Kidney capillary endothelial cell (primary cell): ENCODE measurements around the gene EEPD1.

Experiments
- DNase-seq: peaks from one replicate; pipeline ENCODE4 v3.0.0-alpha.2; 2018; ENCODE audit warnings: low spot score

The EEPD1 gene

GRCh38 chr7:36261019-36261754, 108.1 kb downstream of the EEPD1 start:
- DNase-seq, result no peak

DNA sequence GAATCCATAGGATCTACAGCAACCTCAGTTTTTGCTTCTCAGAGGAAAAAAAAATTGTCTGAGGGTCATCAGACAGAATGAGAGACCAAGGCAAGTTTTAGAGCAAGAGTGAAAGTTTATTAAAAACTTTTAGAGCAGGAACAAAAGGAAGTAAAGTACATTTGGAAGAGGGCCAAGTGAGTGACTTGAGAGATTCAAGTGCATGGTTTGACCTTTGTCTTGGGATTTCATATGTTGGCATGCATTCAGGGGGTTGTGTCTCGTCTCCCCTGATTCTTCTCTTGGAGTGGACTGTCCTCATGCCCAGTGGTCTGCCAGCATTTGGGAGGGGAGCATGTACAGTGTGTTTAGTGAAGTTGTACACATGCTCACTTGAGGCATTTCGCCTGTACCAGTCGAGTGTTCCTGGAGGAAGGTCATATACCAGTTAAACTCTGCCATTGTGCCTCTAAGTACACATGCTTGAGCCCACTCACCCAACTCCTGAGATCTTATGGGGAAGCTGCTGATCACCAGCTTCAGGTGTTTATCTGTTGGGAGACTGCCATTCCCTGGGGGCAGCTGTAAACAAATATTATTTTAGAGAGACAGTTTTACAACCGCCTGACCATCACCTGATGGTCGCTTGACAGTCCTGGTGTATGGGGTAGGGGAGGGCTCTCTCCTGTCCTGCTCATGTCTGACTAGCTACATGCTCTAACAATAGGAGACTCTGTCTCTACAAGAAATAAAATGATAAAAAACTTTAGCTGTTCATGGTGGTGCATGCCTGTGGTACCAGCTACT, 109.4 kb downstream of the EEPD1 start:
- DNase-seq, result no peak

DNA sequence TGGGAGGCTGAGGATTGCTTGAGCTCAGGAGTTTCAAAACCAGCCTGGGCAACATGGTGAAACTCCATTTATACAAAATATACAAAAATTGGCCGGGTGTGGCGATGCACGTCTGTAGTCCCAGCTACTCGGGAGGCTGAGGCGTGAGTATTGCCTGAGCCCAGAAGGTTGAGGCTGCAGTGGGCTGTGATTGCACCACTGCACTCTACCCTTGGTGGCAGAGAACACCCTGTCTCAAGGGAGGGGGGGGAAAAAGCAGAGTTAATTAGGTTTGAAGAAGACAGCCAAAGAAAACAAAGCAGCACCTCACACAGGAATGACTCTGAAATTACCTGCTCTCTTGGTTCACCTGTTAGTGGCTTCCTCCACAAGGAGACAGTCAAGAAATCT, 110.0 kb downstream of the EEPD1 start:
- no peak for DNase-seq

DNA sequence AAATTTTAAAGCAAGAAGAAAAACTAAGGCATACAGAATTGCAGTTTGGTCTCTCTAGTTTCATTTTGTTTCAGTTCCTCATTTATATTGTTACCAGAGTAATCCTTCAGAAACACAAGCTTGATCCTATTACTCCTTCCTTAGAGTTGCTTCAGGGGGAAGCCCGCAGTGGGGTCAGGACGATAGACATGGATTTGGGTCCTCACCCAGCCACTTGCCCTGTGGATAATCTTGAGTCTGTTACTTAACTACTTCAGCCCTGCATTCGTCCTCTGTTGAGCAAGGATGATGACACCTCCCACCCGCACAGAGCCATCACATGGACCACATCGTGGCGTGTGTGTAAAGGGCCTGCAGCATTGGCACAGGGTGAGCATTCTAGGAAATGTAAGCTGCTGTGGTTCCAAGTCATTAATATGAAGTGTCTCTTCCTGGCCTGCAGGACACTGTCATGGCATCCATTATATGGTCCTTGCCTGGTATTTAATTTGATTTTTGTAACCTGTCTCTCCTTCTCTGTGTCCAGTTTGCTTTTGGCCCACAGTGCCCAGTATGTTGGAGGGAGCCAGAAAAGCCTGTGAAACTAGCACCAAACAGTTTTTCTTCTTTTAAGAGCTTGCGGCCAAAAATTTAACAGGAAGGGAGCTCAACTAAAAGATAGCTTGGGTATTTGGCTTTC, 111.2 kb downstream of the EEPD1 start:
- DNase-seq, result no peak

GRCh38 chr7:36264913-36265516, 112.0 kb downstream of the EEPD1 start:
- DNase-seq, result no peak

DNA sequence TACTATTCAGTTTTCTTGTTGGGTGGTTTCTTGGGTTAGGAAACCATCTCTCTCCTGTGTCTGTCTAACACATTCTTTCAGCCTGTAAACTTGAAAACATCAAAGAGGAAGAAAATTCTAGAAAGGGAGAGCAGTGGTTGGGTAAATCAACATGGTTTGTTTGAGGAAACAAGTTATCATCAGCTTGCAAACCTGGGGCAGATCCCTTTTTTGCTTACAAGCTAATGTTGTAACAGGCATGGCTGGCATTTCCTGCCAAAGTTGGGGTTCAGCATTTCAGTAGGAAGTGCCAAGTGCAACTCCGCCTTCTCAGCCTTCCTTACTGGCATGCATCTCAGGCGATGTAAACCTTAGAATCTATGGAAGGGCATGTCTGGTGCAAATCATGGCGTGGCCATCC, 112.6 kb downstream of the EEPD1 start:
- DNase-seq, result no peak

- no peak for DNase-seq
Measured at GRCh38 chr7:36266190-36266589, 113.1 kb downstream of the EEPD1 start.

- DNase-seq, result no peak
Measured at GRCh38 chr7:36266683-36267082, 113.6 kb downstream of the EEPD1 start.

DNA sequence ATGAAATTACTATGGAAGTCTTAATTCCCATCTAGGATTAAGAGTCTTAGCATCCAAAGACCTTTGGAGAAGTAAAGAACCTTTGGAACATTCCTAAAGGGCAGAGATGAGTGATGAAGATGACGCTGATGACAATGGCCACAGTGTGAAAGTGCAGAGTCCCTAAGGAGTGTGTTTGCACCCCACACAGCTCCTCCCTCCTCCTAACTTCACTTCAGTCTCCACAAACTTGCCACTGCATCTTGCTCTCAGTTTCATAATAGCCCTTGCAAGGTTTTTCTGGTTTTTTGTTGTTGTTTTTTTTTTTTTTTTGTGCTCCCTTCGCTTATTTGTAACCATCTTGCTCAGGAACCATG, 119.1 kb downstream of the EEPD1 start:
- no peak for DNase-seq

- DNase-seq, result no peak
Measured at GRCh38 chr7:36272567-36273269, 119.7 kb downstream of the EEPD1 start.

- no peak for DNase-seq
Measured at GRCh38 chr7:36273836-36274235, 120.8 kb downstream of the EEPD1 start.

DNA sequence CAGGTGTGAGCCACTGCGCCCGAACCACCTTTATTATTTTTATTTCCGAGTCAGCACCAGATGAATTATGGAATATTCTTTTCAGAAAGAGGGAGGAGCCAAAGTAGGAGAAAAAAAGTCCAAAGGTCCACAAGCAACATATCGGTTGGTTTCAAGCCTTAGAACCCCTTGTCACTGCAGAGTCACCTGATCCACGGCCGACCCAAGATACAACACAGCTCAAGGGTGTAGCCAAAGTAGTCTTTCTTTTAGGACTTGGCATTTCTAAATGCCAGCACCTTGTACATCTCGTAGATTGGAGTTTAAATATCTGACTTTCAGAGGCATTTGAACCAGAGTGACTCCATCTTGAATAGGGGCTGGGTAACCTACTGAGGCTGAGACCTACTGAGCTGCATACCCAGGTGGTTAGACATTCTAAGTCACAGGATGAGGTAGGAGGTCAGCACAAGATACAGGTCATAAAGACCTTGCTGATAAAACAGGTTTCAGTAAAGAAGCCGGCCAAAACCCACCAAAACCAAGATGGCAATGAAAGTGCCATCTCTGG, 122.8 kb downstream of the EEPD1 start:
- no peak for DNase-seq

DNA sequence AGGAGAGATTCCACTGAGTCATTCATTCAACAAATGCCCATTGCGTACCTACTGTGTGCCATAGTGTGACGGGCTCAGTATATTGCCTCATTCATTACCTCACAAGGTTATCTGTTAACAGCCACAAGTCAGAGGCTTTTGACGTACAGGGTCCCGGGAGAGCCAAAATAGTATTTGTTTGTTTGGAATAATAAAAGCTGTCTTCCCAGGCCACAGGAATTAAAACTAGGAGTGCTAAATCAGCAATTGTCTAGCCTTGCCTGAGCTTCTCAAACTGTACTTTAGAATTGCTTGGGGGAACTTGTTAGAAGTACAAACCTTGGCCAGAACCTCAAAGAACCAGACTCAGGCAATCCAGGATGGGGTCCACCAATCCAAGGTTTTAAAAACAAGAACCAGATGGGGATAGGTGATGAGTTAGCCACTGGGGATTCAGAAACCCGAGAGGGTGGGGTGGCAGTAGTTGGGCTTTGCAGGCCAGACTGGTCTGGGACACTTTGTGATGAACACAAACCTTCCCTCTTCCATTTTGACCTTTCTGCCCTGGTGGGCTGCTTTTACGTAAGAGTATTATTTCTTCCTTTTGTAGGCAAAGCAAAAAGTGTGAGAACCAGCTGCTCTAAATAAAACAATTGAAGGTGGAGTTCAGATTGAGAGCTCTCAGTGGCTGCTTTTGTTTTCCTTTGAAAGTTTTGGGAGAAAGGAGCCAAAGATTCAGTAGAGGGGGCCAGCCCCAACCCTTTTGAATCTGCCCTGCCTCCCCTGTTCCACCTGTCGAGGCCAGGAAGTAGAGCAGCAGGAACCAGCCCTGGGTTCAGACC, 123.6 kb downstream of the EEPD1 start:
- no peak for DNase-seq

- no peak for DNase-seq
Measured at GRCh38 chr7:36277249-36277542, 124.1 kb downstream of the EEPD1 start.

GRCh38 chr7:36278069-36278619, 125.1 kb downstream of the EEPD1 start:
- no peak for DNase-seq

GRCh38 chr7:36278620-36279172, 125.6 kb downstream of the EEPD1 start:
- DNase-seq, result no peak

- no peak for DNase-seq
Measured at GRCh38 chr7:36279200-36279925, 126.3 kb downstream of the EEPD1 start.

GRCh38 chr7:36279926-36280315, 126.9 kb downstream of the EEPD1 start:
- no peak for DNase-seq
